Activated CD8-positive, alpha-beta memory T cell treated with anti-CD3 and anti-CD28 coated beads, Interleukin-2, amount 10 ng/mL, durations not matched to agents 7 days and 5 days (primary cell): ENCODE measurements around the gene RTL10. TPM values are rescaled to one million over a fixed set of nuclear protein-coding genes. Genes with fewer than 3 reads are reported as not detected.

Source experiments
- ATAC-seq: fragments of 150-1000 bp; cut with Tn5 transposase; one replicate; pipeline ENCODE4 v1.10.0; 2021; ENCODE audit warnings: moderate library complexity
- CTCF ChIA-PET: fragments of 350-600 bp; sonication (Branson Sonifier 250); formaldehyde crosslinking; loops from one replicate; lab custom pipeline; 2021; ENCODE audit warnings: antibody characterized with exemption; lab: Charles Lee
- DNase-seq: peaks from one replicate; pipeline ENCODE4 v3.0.0-alpha.2; 2020
- H3K27ac Mint-ChIP-seq: one replicate; pipeline ENCODE4 v1.8.0; 2021; ENCODE audit warnings: mild to moderate bottlenecking, mixed read lengths
- H3K27me3 Mint-ChIP-seq: one replicate; pipeline ENCODE4 v1.8.0; 2021; ENCODE audit warnings: mixed read lengths
- H3K36me3 Mint-ChIP-seq: one replicate; pipeline ENCODE4 v1.8.0; 2021; ENCODE audit warnings: mild to moderate bottlenecking, mixed read lengths
- H3K4me1 Mint-ChIP-seq: one replicate; pipeline ENCODE4 v1.8.0; 2021; ENCODE audit warnings: mixed read lengths
- H3K4me3 Mint-ChIP-seq: one replicate; pipeline ENCODE4 v1.8.0; 2021; ENCODE audit warnings: mild to moderate bottlenecking, moderate library complexity, mixed read lengths
- H3K9me3 Mint-ChIP-seq: one replicate; pipeline ENCODE4 v1.8.0; 2022; ENCODE audit warnings: low read depth, mixed read lengths
- total RNA-seq, 2 experiments: library from RNA; stranded (reverse); gene quantifications; one replicate each; pipeline ENCODE4 v1.2.3, GENCODE V29; 2021

RTL10 gene
- total RNA-seq, 2 experiments from 2014 or later, result 12.8 to 15.9 TPM

DNA sequence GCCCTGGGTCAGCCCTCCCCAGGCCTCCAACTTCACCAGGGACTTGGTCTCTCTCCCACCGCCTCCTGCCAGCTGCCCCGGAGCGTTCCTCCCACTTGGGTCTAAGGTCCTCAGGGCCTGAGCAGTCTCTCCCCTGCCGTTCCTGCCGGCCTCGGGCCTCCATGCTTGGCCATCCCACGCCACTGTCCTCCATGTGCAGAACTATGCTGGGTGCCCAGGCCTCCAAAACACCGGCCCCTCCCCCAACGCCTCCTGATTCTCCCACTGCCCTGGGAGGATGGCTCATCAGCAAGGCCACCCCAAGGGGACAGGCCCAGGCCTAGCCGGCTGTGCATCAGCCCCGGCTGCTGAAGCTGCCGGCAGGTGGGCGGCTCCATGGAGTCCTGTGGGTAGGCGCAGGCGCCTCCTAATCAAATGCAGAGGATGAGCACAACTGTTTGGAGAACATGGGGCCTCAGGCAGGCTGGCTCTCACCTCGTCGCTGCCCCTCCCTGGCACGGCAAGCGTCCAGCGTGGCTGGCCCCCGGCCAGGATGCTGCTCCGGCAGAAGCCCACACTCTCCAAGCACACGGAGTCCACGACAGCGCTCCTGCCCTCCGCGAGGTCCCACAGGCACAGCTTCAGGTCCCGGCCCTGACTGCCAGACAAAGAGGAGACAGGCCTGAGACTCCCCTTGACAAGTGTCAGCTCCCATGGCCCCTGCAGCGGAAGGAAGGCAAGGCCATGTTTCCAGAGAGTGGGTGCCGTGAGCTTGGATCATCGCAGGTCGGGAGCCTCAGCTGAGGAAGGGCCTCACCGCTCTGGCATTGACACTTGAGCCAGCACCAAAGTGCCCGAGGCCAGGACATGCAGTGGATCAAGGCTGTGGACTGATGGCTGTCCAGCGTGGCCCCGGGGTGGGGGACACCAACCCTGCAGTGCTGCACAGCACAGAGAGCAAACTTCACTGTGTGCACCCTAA is 42.6 kb downstream of the RTL10 start:
- CTCF ChIA-PET, result no interaction called here
- Mint-ChIP-seq H3K27ac (no peak overlapping the region), H3K27me3 (no peaks in the 10 kb centered on the region), H3K36me3 (no peaks in the 10 kb centered on the region), H3K4me3 (no peak overlapping the region), H3K4me1 (no peaks in the 10 kb centered on the region), H3K9me3 (no peaks in the 10 kb centered on the region)
- DNase-seq (peak; percentile 40), ATAC-seq (no peak)

- Mint-ChIP-seq H3K27me3 (no peaks in the 10 kb centered on the region), H3K9me3 (no peaks in the 10 kb centered on the region), H3K36me3 (no peaks in the 10 kb centered on the region), H3K4me3 (no peak overlapping the region), H3K4me1 (no peaks in the 10 kb centered on the region), H3K27ac (no peak overlapping the region)
- CTCF ChIA-PET, result no interaction called here
- DNase-seq (peak; percentile 22), ATAC-seq (no peak)
Observed at GRCh38 chr22:19811211-19811621, 43.5 kb downstream of the RTL10 start.

DNA sequence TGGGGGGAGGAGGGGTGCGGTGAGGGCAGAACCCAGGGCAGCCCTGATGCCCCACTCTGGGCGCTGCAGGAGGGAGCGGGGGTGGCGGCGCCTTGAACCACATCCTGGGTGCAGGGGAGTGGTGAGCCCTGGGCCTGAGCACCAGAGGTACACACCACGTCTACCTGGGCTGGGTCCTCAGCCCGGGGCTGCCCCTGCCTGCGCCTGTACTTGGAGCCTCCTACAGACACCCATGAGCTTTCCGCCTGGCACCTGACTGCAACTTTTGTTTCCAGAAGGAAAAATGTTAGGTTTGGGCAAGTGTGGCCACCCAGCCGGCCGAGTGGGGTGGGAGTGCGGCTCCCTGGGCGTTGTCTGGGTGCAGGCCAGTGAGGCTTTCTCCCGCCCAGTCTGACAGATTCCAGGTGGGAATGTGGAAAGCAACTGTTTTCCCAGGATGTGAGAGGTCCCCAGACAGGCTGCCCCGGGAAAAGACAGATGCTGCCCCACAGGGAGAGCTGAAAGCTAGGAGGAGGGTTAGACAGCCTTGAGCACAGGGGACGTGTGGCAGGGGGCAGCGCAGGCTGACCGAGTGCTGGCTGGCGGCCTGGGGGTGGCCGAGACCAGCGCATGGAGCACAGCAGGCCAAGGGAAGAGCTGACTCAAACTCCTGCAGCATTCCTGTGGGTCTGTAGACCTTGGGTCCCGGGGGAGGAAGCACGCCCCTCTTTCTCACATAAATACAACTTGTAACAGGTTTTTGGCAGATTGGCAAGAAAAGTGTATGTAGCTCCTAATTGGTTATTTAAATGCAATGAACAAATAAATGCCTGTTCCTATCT is 44.1 kb downstream of the RTL10 start:
- H3K27me3 Mint-ChIP-seq, result no peaks in the 10 kb centered on the region
- H3K4me1 Mint-ChIP-seq, result no peaks in the 10 kb centered on the region
- H3K27ac Mint-ChIP-seq, result no peak overlapping the region
- H3K36me3 Mint-ChIP-seq, result no peaks in the 10 kb centered on the region
- no peaks in the 10 kb centered on the region for H3K9me3 Mint-ChIP-seq
- DNase-seq (no peak), ATAC-seq (no peak)
- CTCF ChIA-PET, result interaction anchor here (1.0 kb wide), 1 partner anchor 80 kb away, joined by 3 read pairs; no protein-coding TSS in a partner anchor
- H3K4me3 Mint-ChIP-seq, result no peak overlapping the region

- CTCF ChIA-PET, result interaction anchor here (0.6 to 1.0 kb wide), 2 partner anchors 79 to 229 kb away, joined by 3 read pairs; no protein-coding TSS in a partner anchor
- Mint-ChIP-seq H3K27me3 (no peaks in the 10 kb centered on the region), H3K4me3 (no peak overlapping the region), H3K4me1 (no peaks in the 10 kb centered on the region), H3K36me3 (no peaks in the 10 kb centered on the region), H3K9me3 (no peaks in the 10 kb centered on the region), H3K27ac (no peak overlapping the region)
- DNase-seq, result no peak
- no peak for ATAC-seq
Observed at GRCh38 chr22:19809741-19810140, 44.9 kb downstream of the RTL10 start.

- no peak for DNase-seq
- Mint-ChIP-seq H3K27ac (no peak overlapping the region), H3K27me3 (no peaks in the 10 kb centered on the region), H3K36me3 (no peaks in the 10 kb centered on the region), H3K4me3 (no peak overlapping the region), H3K9me3 (no peaks in the 10 kb centered on the region), H3K4me1 (no peaks in the 10 kb centered on the region)
- CTCF ChIA-PET, result interaction anchor here (0.6 kb wide), 1 partner anchor 230 kb away, joined by 3 read pairs; no protein-coding TSS in a partner anchor
- no peak for ATAC-seq
Observed at GRCh38 chr22:19808873-19809478, 45.7 kb downstream of the RTL10 start.

GRCh38 chr22:19807914-19808872 is 46.5 kb downstream of the RTL10 start:
- Mint-ChIP-seq H3K27me3 (no peaks in the 10 kb centered on the region), H3K27ac (no peak overlapping the region), H3K9me3 (no peaks in the 10 kb centered on the region), H3K4me3 (no peak overlapping the region), H3K36me3 (no peaks in the 10 kb centered on the region), H3K4me1 (no peaks in the 10 kb centered on the region)
- ATAC-seq, result no peak
- CTCF ChIA-PET, result interaction anchor here (1.5 kb wide), 1 partner anchor 78 kb away, joined by 4 read pairs; no protein-coding TSS in a partner anchor
- no peak for DNase-seq

DNA sequence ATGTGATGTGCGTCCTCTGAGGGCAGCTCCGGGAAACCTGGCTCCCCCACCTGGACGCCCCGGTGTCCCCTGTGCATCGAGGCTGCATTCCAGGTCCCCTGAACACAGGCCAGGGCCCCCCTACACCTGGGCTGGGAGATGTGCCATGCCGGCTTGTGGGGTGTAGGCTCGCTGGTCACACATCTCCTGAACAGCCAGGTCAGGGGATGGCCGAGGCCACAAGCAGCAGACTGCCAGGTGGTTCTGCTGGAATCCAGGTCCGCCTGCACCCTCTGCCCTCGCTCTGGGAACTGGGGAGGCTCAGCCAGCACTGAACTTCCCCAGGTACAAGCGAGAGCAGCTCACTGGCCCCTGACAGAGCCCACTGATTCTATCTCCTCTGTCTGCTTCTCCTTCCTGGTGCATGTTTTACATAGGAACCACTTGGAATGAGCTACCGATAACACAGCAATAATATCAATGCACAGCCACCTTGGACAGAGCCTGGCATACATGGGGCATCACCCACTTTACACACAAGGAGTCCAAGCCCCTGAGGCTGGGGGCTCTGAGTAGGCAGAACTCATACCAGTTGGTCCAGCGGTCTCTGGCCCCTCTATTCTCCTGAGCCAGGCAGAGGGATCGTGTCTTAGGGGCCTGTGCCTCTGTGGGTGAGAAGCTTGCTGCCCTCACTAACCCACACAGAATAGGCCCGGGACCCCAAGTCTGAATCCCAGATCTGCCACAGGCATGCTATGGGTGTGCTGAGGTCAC is 47.3 kb downstream of the RTL10 start:
- CTCF ChIA-PET, result interaction anchor here (1.5 kb wide), 1 partner anchor 77 kb away, joined by 4 read pairs; no protein-coding TSS in a partner anchor
- no peaks in the 10 kb centered on the region for H3K9me3 Mint-ChIP-seq
- no peaks in the 10 kb centered on the region for H3K27me3 Mint-ChIP-seq
- ATAC-seq (no peak), DNase-seq (no peak)
- no peaks in the 10 kb centered on the region for H3K36me3 Mint-ChIP-seq
- H3K4me1 Mint-ChIP-seq, result no peaks in the 10 kb centered on the region
- no peak overlapping the region for H3K27ac Mint-ChIP-seq
- no peak overlapping the region for H3K4me3 Mint-ChIP-seq

DNA sequence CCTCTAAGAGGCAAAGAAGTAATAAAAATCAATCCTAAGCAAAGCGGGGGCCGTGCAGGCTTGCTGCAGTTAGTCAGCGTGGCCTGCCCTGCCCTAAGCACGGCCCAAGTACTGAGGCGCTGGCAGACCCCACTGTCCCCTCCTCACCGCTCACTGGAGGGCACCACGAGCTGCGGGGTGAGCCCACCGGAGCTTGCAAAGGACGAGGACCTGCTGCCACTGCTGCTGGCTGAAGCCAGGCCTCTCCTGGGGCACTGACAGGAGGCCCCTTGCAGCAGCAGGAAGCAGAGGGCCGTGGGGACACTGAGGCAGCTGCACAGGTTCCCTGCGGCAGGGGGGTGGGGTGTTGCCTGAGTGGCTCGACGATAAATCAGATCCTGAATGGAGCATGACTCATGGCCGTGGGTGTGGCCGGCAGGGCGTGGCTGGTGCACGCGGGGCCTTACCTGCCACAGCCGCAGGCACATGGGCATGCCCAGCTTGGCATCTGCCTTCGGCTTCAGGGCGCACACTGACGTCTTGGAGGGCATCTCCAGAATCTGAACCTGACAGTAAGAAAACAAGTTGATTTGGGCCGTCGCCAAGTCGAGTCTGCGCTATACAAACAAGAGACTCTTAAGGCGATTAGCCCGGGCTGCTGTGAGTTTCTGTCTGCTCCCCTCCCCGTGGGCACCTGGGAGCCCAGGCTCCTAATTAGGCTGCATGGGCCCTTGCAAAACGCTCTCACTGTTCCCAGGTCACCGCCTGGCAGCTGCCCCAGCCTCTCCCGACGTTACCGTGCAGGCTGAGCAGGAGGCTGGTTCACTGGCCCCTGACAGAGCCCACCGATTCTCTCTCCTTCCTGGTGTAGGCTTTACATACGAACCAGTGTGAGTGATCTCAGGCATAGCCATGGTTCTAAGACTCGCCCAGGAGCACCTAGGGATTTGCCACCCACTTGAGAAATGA is 48.2 kb downstream of the RTL10 start:
- CTCF ChIA-PET, result no interaction called here
- no peak for ATAC-seq
- no peaks in the 10 kb centered on the region for H3K36me3 Mint-ChIP-seq
- no peak overlapping the region for H3K4me3 Mint-ChIP-seq
- H3K27me3 Mint-ChIP-seq, result no peaks in the 10 kb centered on the region
- H3K27ac Mint-ChIP-seq, result no peak overlapping the region
- H3K4me1 Mint-ChIP-seq, result no peaks in the 10 kb centered on the region
- H3K9me3 Mint-ChIP-seq, result no peaks in the 10 kb centered on the region
- no peak for DNase-seq

- Mint-ChIP-seq H3K4me3 (no peak overlapping the region), H3K9me3 (no peaks in the 10 kb centered on the region), H3K4me1 (no peaks in the 10 kb centered on the region), H3K27me3 (no peaks in the 10 kb centered on the region), H3K36me3 (no peaks in the 10 kb centered on the region), H3K27ac (no peak overlapping the region)
- no peak for DNase-seq
- no peak for ATAC-seq
- CTCF ChIA-PET, result no interaction called here
Observed at GRCh38 chr22:19805821-19806212, 48.9 kb downstream of the RTL10 start.
